Activated CD4-positive, alpha-beta T cell treated with anti-CD3 and anti-CD28 coated beads, Interleukin-2, amount 50 U/mL, for 4 hours (primary cell): ENCODE data around the gene FRMD6.

Experiments
- DNase-seq, 2 experiments: peaks; one replicate each; pipeline ENCODE4 v3.0.0-alpha.2; 2020

Gene FRMD6

DNA sequence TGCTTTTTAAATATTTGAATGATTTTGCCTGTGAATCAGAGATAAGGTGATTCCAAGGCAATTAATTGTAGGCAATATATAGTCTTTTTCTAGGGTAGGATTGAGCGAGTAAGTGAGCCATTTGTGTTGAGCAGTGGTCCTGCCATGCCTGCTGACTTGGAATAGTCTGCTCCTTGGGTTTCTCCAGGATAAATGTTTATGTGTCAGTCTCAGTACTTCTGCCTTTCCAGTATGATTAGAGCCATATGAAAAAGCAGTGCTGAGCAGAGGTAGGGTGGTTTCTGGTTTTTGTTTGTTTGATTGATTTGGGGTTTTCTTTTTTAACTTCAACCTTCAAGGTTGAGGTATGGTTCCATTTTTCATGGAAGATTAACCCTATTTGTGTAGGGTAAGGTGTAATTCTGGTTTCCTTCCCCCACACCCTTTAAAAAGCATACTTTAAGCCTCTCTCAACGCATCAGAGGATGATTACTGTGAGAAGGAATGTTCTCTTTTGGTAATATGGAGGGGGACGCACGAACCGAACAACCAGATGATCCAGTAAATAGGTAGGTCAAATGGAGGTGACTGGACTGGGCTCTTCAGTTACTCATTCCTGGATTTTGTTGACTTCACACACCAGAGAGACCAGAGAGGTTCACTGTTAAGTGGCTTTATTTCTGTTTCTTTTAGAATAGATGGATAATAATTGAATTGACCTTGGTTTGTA is 22.7 kb downstream of the FRMD6 start:
- no peak for DNase-seq

DNA sequence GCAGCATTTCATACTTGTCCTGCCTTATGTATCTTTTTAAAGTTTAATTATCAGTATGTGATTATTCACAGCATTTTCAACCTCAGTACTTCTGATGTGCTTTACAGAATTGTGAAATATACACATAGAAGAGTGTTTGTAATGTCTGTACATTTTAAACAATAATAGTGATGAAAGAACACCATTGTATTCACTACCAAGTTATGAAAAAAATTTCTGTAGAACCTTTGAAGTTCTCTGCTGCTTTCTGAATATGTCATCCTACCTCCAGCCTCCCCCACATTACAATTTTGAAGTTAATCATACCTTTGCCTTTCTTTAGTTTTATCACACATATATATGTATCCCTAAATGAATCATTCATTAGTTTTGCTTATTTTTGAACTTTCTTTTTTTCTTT is 24.8 kb downstream of the FRMD6 start:
- DNase-seq: no peak

DNA sequence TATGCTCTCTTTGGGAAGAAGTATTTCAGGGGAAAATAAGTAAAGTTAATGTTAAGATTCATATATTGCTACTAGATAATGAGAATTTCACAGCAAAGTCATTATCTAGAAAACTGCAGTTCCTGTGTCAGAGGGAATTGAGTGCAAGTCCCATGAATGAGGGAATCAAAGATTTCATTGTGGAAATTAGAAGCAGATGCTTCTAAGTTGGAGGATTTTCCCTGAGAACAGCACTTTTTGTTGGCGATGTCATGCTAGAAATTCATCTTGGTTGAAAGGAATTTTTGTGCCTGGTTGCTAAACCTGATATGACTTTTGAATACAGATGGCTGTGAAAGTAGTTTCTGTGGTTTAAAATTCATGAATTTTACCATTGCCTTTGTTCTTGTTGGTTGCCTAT is 25.6 kb downstream of the FRMD6 start:
- no peak for DNase-seq

DNA sequence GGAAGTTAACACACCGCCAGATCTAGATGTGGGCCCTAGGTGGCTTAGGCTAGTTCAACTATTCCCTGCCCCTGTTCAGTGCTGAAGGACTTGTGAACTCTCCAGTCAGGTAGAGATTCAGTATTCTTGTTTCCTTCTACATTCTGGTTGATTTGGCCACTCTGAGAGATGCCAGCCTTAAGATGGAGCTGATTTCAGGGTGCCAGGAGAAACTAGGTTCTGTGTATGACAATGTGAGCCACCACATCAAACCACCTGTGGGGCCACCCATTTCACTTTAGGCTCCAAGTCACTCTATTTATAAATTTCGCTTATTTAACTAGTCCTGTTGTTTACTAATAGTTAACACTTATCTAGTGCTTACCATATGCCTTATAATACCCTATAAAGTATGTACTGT is 26.0 kb downstream of the FRMD6 start:
- DNase-seq: no peak

DNA sequence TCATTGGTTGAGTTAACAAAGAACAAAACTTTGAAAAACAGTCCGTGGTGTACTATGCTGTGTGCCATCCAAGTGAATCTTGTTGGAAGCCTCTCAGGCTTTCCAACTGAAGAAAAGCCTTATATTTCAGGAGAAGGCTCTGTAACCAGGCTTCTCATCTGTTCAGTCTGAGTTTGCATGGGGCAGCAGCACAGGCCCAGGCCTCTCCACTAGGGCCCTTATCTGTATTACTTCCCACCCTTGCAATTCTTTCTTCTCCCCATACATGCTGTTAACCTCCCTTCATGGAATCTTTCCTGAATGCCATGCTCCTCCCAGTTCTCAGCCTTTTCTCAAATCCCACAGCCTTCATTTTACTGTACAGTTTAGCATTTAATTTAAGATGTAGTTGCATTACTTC is 28.3 kb downstream of the FRMD6 start:
- no peak for DNase-seq

DNA sequence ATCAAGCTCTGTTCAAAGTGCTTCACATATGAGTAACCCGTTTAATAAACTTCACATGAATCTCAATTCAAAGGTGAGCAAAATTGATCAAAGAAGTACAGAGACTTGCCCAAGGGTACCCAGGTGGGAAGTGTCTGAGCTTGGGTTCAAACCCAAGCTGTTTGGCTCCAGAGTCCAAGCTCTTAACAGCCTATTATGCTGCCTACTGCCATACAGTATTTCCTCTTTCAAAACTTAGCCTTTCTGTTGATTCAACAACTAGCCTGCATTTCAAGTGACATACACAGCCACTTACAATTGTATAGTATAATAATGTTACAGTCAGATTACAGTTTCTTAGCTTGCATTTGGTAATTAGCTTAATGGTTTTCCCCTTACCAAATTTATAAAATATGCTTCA is 29.7 kb downstream of the FRMD6 start:
- DNase-seq: no peak

DNA sequence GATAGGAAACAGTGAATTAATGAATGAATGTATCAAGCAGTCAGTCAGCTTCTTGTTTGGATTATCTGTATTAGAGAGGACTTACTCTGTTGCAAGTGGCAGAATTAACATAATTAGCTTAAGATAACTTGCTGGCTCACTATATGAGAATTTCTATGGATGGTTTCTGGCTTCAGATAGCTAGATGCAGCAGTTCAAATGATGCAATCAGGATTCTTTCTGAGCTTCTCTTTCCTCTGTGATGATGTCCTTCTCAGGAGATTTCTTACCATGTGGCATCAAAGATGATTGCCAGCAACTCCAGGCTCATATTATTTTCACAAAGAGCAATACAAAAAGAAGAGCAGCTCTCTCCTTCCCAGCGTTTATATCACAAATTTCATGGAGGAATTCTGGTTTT is 30.7 kb downstream of the FRMD6 start:
- no peak for DNase-seq

DNA sequence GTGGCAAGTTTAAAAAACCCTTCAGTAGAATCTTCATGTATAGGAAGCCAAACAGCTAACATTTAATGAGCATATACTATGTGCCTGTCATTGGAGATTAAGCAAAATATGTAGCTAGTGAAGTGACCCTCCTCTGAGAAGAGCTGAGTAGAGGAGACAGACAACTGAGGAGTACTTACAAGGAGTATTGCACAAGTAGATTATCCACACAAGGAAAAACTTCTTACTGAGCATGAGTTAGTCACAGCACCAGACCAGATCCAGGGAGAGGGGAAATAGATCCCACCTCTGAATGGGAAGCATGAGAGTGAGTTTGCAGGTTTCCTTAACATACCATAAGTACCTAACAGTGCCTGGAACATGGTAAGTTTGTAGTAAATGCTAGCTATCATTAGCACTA is 33.0 kb downstream of the FRMD6 start:
- DNase-seq: no peak

DNA sequence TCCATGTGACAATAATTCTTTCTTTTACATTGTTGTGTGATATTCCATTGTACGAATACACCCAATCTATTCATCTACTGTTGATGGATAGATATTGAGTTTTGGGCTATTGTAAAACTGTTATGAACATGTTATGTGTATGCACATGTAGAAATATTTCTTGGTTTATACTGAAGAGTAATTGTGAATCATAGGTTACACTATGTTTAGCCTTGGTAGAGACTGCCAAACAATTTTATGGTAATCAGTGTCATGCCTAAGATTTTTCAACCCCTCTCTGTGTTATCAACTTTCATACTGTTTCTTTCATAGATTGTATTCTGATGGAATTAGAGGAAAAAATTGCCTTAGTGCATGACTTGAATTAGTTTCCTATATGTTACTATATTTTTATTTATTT is 39.5 kb downstream of the FRMD6 start:
- DNase-seq: no peak

DNA sequence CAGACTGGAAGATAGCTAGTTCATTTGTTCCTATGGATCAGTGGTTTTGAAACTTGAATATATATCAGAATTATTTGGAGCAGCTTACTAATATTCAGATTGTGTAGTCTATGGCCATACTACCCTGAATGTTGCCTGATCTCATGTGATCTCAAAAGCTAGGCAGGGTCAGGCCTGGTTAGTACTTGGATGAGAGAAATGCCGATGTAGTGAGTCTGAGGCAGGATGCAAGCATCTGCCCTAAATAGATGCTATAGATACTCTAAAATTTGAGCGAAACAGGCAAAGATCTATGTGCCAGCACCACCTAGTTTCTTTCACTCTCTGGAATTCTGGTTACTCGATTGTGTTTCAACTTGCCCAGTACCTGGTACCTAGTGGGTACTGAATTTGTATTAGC is 40.9 kb downstream of the FRMD6 start:
- no peak for DNase-seq

DNA sequence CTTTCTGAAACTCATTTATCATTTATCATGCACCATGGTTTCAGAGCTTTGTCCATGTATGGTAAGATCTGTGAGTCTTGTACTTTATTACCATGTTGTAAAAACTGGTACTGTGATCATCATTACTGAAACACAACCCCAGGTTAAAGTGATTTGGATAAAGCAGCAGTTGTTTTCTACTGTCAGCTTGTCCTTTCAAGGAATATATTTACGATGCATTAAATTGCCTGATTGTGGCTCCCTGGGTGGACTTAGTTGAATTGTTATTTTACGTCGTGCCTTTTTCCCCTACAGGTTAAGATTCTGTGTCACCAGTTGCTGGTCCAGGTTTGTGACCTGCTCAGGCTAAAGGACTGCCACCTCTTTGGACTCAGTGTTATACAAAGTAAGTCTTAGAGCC is 46.1 kb downstream of the FRMD6 start:
- no peak for DNase-seq

DNA sequence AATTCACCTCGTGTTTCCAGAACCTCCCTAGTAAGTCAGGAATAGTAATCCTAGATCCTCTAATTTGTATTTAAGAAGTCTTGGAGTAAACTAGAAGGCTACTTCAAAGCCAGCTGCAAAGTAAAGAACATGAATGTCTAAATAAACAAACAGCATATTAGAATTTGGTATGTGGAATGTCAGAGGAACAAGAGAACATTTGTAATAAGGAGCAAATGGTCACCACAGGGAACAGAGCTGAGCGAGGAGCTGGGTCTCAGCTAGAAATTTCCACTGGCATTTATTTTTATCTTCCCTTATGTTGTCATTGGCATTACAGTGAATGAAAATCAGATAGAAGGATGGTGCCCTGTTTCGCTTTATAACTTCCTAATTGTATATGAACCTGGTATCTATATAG is 50.2 kb downstream of the FRMD6 start:
- no peak for DNase-seq

DNA sequence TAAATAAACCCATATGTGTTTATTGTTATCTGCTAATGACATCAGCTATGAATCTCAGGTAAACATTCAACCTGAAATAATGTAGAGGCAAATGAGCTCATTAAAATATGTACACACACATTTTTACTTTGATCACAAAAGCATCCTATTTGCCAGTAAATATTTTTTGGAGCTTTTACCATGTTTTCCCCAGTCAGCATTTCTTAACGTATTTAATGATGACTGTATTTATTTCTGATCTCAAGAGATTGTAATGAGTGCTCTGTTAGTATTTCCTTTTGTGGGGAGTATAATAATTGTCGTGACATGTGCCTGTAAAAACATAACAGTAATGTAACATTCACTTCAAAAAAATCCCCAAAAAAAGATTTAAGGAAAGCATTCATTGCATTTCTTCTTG is 52.1 kb downstream of the FRMD6 start:
- no peak for DNase-seq

DNA sequence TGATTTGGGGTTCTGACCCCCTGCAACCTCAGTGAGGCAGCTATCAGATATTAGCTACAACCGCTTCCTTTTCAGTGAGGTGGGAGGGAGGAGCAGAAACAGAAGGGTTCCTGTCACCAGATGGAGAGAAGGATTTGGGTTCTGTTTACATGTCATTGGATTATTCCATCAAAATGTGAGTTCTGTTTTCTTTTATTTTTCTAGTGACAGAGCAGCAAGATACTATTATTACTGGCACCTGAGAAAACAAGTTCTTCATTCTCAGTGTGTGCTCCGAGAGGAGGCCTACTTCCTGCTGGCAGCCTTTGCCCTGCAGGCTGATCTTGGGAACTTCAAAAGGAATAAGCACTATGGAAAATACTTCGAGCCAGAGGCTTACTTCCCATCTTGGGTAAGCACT is 52.8 kb downstream of the FRMD6 start:
- DNase-seq: no peak

DNA sequence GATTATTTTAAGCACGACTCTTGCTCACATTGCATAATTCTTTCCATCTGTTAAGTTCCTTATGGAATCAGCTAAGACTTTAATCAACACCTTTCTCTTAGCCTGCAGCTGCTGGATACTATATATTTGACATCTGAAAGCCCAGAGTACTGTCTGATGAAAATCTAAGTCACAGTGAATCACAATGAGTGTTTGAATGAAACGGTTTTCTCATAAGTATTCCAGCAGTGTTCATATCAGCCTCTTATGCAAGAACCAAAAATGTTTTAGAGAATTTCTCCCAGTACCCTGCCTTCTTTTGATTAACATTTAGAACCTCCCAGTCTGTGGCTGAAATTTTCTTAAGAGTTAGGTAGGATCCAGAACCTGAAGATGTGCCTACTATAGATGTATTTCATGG is 55.6 kb downstream of the FRMD6 start:
- no peak for DNase-seq

DNA sequence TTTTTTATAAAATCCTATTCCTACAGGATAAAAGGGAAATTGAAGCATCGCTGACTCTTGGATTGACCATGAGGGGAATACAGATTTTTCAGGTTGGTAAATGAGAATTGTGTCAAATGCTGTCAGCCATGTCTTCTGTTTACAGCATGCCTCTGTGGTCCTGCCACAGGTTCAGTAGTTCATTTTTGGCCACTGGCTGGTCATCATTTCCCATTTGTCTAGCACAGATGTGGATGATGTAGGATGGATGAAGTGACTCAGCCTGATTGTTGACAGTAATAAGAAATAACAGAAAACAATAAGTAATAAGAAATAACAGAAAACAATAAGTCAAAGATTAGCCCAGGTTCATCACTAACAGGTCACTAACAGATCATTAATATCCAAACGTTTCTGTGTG is 59.8 kb downstream of the FRMD6 start:
- DNase-seq: no peak

DNA sequence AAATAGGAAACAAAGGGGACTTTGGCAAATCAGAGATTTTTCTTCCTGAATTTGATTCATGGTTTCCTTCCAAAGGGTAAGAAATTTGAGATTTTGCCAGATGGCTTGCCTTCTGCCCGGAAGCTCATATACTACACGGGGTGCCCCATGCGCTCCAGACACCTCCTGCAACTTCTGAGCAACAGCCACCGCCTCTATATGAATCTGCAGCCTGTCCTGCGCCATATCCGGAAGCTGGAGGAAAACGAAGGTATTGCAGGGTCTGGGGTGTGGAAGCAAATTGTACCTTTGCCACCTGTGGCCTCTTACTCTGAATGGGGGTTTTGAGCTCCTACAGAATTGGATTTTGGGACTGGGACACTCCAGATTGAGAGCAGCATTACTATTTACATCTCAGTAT is 63.5 kb downstream of the FRMD6 start:
- no peak for DNase-seq

DNA sequence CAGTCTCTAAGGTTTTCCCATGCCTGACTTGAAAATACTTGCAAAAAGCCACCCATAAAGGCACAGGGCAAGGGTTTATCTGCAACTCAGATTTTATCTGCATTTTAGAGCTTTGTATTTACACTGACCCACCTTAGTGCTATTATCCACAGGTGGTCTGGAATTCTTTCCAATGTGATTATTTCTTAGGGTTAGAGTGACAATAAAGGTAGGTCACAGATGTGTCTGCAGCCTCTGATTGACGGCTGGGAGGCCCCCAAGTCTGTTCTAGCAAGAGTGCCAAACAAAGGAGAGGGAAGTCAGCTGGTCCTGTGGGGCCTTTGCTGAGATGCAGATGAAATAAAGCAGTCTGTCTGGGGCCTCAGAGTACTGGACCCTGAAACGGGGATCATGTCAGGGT is 64.0 kb downstream of the FRMD6 start:
- DNase-seq: no peak

DNA sequence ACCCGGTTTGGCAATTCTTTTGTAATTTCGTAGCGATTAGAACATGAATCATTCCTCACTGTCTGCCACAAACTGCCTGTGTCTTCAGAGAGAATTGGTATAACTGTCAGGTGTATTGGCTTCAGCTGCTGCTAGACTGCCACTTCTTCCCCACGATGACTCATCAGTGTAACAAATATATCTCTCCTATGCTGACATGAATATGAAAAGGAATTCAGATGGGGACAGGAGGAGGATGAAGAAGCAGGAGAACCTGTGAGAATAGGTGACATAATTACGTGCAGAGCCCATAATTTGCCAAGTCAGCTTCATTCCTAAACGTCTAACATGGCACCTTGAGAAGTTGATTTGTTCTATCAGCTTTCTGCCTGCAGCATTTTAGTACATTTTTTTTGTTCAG is 64.9 kb downstream of the FRMD6 start:
- DNase-seq: no peak

DNA sequence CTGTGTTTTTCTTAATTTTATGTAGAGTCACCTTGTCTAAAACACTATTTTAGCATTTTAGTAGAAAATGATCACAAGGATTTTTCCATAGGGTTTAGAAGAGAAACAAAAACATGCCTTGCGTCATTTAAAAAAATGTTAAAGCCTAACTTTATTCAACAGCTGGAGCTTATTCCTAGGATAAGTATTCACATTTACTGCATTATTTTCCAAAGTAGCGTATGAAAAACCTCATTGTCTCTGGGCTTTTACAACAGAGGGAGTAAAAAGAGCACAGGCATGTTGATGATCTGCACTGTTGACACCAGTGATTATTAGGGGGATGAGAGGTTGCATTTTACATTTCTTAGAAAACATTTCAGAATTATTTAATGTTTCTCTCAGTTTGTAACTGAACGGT is 66.1 kb downstream of the FRMD6 start:
- no peak for DNase-seq

DNA sequence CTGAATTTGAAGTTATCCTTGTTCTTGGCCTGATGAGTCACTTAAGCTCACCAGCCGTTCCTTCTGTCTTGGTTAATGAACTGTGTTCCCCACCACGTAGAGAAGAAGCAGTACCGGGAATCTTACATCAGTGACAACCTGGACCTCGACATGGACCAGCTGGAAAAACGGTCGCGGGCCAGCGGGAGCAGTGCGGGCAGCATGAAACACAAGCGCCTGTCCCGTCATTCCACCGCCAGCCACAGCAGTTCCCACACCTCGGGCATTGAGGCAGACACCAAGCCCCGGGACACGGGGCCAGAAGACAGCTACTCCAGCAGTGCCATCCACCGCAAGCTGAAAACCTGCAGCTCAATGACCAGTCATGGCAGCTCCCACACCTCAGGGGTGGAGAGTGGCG is 68.2 kb downstream of the FRMD6 start:
- DNase-seq: no peak

DNA sequence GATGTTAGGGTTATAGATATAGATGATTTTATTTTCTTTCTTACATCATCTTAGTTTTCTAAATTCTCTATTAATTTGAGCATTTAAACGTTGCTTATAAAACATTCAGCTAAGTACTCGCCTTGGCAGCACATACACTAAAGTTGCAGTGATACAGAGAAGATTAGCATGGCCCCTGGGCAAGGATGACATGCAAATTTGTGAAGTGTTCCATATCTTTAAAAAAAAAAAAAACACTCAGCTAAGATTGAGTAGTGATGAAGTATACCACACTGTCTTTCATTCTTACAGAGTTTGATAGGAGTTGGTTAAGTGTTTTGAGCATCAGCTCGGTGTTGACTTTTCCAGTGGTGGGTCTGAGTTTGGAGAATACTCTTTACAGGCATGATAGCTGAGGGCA is 72.3 kb downstream of the FRMD6 start:
- no peak for DNase-seq

DNA sequence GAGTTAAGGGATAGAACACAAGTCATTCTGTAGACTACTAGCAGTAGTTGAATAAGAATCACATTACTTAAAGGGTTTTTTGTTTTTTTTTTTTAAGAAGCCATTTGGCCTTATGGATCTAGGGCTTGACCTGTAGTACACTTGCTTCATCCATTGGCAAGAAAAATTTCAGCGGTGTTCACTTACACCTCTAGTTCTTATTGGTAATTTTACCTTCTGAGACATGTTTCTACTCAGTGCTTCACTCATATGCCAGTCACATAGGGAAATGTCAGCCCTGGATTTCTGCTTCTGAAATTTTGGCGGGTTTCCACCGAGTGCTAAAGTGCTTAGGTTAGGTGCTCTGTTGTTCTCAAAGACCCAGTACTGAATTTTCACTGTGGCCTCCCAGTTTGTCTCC is 72.9 kb downstream of the FRMD6 start:
- DNase-seq: no peak

DNA sequence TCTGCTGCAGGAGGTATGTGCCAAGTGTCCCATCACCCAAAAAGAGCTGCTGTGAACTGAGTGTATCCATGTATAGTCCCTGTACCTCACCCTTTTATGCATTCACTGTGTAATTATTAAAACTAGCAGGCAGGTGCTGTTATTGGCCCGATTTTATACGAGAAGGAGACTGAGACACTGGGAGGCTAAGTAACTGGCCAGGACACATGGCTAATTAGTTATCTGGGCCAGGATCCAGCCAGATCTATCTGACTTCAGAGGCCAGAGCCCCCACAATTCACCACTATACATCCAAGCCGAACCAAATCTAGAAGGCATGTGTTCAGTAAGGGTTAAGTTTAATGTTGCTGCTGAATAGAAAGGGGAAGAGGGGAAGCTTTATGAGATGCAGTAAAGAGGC is 73.4 kb downstream of the FRMD6 start:
- DNase-seq: no peak

DNA sequence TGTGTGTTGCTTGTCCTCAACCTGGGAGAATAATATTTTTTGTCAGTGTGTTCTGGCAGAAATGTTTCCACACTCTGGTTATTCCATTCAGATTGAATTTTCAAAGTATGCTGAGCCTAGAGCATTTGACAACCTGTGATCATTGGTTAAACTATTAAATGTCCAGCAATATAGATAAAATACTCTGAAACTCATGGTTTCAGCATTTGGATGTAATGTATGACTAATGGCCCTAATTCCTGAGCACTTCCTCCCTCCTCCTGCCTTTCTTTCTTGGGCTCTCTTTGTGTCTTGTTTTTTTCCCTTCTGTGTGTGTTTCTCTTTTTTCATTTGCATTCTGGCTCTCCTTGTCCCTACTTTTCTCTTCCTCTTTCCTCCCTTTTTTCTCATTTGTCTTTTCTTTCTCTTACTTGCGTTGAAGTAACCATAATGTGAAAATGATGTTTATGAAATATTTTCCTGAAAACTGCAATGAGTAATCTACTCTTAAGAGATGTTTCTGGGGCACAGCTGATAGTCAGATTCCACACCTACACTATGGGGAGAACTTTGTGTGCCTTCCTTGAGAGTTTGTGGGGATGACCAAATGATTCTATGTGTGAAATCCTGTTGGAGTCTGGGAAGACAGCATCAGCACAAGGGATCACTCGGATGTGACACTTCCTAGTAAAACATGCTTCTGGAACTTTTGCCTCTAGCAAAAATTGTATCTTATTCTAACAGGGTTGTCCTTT is 74.6 kb downstream of the FRMD6 start:
- DNase-seq: no peak
